Brain microvascular endothelial cell (primary cell): ENCODE results near the gene KRTAP10-10.

Experiments
- DNase-seq: peaks from one replicate; pipeline ENCODE4 v3.0.0-alpha.2; 2020
- H3K27ac ChIP-seq: fragments of 250-450 bp; sonication (Bioruptor Pico); 2 replicates; pipeline ENCODE4 v1.5.1; 2020; ENCODE audit warnings: mild to moderate bottlenecking, moderate library complexity
- H3K27me3 ChIP-seq: fragments of 250-450 bp; sonication (Bioruptor Pico); replicated peaks from 2 replicates; pipeline ENCODE4 v1.5.1; 2020; ENCODE audit warnings: mild to moderate bottlenecking
- H3K36me3 ChIP-seq: fragments of 250-450 bp; sonication (Bioruptor Pico); replicated peaks from 2 replicates; pipeline ENCODE4 v1.5.1; 2020; ENCODE audit warnings: mild to moderate bottlenecking
- H3K4me3 ChIP-seq: 2 replicates; pipeline ENCODE4 v1.5.1; 2011; ENCODE audit warnings: low read depth, mild to moderate bottlenecking, control low read depth, low read length, moderate library complexity
- in situ Hi-C: cut with HindIII; loops from 2 replicates; pipeline ENCODE4 v1.10.0; 2017; ENCODE audit warnings: low sequenced_read_pairs, low pct_ligation_motif_present
- TF ChIP-seq, protein P1 (sequence below): IDR thresholded peaks from 2 replicates; pipeline ENCODE4 v1.5.1; 2011; ENCODE audit warnings: low read depth, mild to moderate bottlenecking, moderate library complexity, low read length, control low read depth, inconsistent platforms; ENCODE audit errors: missing control alignments

Gene KRTAP10-10

GRCh38 chr21:44612029-44612486 lies 25.1 kb upstream of the KRTAP10-10 start, which contains the start of gene KRTAP10-8:
KRTAP10-8 (plus strand) TSS chr21:44612079; CDS start chr21:44612101, 22 bp downstream.
- Histone ChIP-seq H3K27ac (no peak within 1 kb of the TSS), H3K4me3 (no peak within 1 kb of the TSS), H3K27me3 (no peaks in the 10 kb centered on the region), H3K36me3 (no peaks in the 10 kb centered on the region)
- no peak for DNase-seq
- in situ Hi-C loops = no loop called here
- TF ChIP-seq, protein P1, sequence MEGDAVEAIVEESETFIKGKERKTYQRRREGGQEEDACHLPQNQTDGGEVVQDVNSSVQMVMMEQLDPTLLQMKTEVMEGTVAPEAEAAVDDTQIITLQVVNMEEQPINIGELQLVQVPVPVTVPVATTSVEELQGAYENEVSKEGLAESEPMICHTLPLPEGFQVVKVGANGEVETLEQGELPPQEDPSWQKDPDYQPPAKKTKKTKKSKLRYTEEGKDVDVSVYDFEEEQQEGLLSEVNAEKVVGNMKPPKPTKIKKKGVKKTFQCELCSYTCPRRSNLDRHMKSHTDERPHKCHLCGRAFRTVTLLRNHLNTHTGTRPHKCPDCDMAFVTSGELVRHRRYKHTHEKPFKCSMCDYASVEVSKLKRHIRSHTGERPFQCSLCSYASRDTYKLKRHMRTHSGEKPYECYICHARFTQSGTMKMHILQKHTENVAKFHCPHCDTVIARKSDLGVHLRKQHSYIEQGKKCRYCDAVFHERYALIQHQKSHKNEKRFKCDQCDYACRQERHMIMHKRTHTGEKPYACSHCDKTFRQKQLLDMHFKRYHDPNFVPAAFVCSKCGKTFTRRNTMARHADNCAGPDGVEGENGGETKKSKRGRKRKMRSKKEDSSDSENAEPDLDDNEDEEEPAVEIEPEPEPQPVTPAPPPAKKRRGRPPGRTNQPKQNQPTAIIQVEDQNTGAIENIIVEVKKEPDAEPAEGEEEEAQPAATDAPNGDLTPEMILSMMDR = no peak

- DNase-seq = no peak
- in situ Hi-C loops = no loop called here
- H3K27ac ChIP-seq = no peak overlapping the region
- no peaks in the 10 kb centered on the region for H3K36me3 ChIP-seq
- no peaks in the 10 kb centered on the region for H3K27me3 ChIP-seq
- TF ChIP-seq, protein P1 = no peak
- no peak overlapping the region for H3K4me3 ChIP-seq
Measured at GRCh38 chr21:44612669-44613229, 24.4 kb upstream of the KRTAP10-10 start.

DNA sequence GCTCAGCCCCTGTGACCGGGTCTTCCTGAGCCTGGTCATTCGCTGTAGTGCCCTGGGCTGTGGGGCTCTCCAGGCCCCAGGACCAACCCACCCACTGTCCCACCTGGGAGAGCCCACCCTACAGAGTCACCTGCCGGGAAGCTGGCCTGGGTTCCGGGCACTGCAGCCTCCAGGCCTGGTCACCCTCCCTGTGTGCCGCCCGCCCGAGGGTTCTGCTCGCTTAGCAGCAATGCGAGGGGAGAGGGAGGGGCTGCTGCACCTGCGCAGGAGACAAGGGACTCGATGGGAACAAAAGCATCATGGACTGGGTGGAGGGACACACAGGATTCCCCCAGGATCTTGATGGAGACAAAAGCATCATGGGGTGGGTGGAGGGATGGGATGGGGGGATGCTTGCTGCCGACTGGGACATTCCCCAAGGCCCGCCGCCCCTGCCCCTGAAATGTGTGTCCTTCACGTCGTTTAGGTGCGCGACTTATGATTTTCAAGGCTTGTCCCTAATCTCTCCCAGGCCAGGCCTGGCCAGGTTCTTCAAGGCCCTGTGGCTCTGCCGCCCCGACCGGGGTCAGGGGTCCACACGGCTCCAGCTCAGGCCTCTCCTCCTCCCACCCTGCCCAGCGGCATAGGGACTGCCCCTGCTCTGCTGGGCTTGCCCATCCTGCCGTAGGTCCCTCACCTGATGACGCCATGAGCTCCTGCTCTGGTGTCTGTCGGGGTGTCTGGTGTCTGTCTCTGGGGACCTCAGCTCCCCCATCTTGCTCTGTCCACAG lies 23.6 kb upstream of the KRTAP10-10 start:
- TF ChIP-seq, protein P1 = no peak
- no peak for DNase-seq
- H3K27me3 ChIP-seq = no peaks in the 10 kb centered on the region
- no peak overlapping the region for H3K4me3 ChIP-seq
- no peak overlapping the region for H3K27ac ChIP-seq
- no peaks in the 10 kb centered on the region for H3K36me3 ChIP-seq
- in situ Hi-C loops = no loop called here

- TF ChIP-seq, protein P1 = no peak
- in situ Hi-C loops = no loop called here
Measured at GRCh38 chr21:44614161-44614631, 23.0 kb upstream of the KRTAP10-10 start.

GRCh38 chr21:44614961-44615391 lies 22.2 kb upstream of the KRTAP10-10 start:
- DNase-seq = no peak
- TF ChIP-seq, protein P1 = no peak
- no peaks in the 10 kb centered on the region for H3K27me3 ChIP-seq
- H3K4me3 ChIP-seq = no peak overlapping the region
- in situ Hi-C loops = no loop called here
- H3K27ac ChIP-seq = no peak overlapping the region
- H3K36me3 ChIP-seq = no peaks in the 10 kb centered on the region

More at GRCh38 chr21:44614161-44614631, 23.0 kb upstream of the KRTAP10-10 start:
- Histone ChIP-seq H3K36me3 (no peaks in the 10 kb centered on the region), H3K27ac (no peak overlapping the region), H3K27me3 (no peaks in the 10 kb centered on the region), H3K4me3 (no peak overlapping the region)
- DNase-seq = no peak
